ENCODE results near the gene PIK3C3. TPM values are rescaled to one million over a fixed set of nuclear protein-coding genes. Genes with fewer than 3 reads are reported as not detected.

PIK3C3 gene
- 10 to 100 TPM; 39.8 to 77.2 (median 65.6) TPM for polyA plus RNA-seq (ENCODE audit: insufficient read depth in 1 of 5, insufficient read length in 5 of 5, low replicate concordance in 1 of 5)
- long read RNA-seq, donor 1, full-length matches to known transcripts = 11 of 11 reads
- long read RNA-seq, donor 1, partial matches to known transcripts = 0 of 11 reads
- long read RNA-seq, donor 1, other reads (novel, unspliced or antisense) = 0 of 11 reads
- long read RNA-seq, donor 2, full-length matches to known transcripts = 7 of 7 reads
- long read RNA-seq, donor 2, partial matches to known transcripts = 0 of 7 reads
- long read RNA-seq, donor 2, other reads (novel, unspliced or antisense) = 0 of 7 reads
- long read RNA-seq, donor 3, full-length matches to known transcripts = 8 of 8 reads
- long read RNA-seq, donor 3, partial matches to known transcripts = 0 of 8 reads
- long read RNA-seq, donor 3, other reads (novel, unspliced or antisense) = 0 of 8 reads
- long read RNA-seq, donor 4, full-length matches to known transcripts = 9 of 14 reads
- long read RNA-seq, donor 4, partial matches to known transcripts = 5 of 14 reads
- long read RNA-seq, donor 4, other reads (novel, unspliced or antisense) = 0 of 14 reads
- long read RNA-seq, donor 5, full-length matches to known transcripts = 11 of 17 reads
- long read RNA-seq, donor 5, partial matches to known transcripts = 6 of 17 reads
- long read RNA-seq, donor 5, other reads (novel, unspliced or antisense) = 0 of 17 reads
- long read RNA-seq, donor 6, full-length matches to known transcripts = 8 of 20 reads
- long read RNA-seq, donor 6, partial matches to known transcripts = 12 of 20 reads
- long read RNA-seq, donor 6, other reads (novel, unspliced or antisense) = 0 of 20 reads
- long read RNA-seq, donor 7, full-length matches to known transcripts = 6 of 14 reads
- long read RNA-seq, donor 7, partial matches to known transcripts = 8 of 14 reads
- long read RNA-seq, donor 7, other reads (novel, unspliced or antisense) = 0 of 14 reads
- long read RNA-seq, donor 8, full-length matches to known transcripts = 5 of 5 reads
- long read RNA-seq, donor 8, partial matches to known transcripts = 0 of 5 reads
- long read RNA-seq, donor 8, other reads (novel, unspliced or antisense) = 0 of 5 reads

DNA sequence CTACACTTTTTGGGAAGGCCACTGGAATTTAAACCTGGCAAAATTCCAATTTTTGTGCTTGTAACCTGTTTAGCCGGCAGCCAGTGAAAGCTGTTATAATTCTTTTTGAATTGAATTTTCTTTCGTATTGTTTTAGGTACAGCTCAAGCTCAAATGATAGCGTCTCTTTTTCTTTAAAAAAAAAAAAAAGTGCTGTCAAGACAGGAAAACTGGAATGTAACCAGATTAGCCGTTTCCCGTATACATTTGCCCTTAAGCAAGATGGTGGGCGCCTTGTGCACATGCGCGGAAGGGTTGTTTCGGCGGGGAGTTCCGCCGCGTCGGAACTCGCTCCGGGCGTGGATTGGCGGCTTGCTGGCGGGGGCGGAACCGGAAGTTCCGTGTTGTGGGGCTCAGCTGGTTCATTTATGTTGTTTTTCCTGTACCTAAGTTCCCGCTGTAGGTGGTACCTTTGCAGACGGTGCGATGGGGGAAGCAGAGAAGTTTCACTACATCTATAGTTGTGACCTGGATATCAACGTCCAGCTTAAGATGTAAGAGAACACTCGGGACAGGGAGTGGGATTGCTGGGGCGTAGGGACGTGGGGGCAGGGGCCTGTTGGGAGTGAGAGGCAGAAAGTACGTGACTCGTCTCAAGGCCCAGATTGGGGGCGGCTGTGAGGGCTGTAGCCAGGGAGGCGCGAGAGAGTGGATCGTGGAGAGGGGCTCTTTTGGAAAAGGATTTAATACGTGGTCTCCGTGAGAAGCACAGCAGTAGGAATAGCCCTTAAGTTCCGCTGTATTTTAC lies at the start of gene PIK3C3:
TSS of gene PIK3C3 (plus strand) at position 408 of the 787 bp plus-strand sequence. CDS start at position 466, 58 bp downstream.
- DNase-seq = peak; percentile 96 to 97

DNA sequence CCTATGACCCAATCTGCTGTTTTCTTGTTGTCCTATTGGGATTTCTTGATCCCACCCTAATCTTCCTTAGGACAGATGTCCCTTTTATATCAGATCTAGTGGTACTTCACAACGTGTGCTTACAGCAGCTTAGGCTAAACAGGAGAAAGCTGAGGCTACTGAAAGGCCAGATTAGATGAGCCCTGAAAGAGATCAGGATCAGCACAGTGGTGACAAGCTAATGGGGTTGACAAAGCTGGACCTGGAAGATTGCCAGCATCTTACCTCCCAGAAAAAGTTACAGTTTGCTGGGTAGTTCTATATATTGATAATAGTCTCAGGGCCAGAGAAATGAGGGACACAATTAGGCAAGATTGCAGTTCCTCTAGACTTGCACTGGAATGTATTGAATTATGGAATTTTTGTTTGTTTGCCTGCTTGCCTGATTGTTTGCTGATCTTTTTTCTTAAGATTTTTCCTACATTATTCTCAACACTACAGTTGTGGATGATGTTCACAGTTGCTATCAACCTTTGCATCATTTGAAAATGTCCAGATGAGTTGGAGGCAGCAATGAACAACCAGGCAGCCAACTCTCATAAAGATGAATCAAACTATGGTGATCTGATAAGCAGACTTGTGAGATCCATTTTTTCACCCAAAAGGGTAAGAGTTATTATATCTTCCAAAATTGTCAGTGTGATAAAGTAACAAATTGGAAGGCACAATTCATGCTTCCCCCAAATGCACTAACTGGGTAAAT lies 49.1 kb upstream of the PIK3C3 start:
- no peak for DNase-seq

- DNase-seq = peak in 1 of 2 donors; percentile 23
These were observed 48.4 kb upstream of the PIK3C3 start for GRCh38 chr18:41906528-41907146.

GRCh38 chr18:41917181-41917580 lies 37.9 kb upstream of the PIK3C3 start:
- no peak for DNase-seq

- no peak for DNase-seq
These were observed 33.3 kb upstream of the PIK3C3 start for GRCh38 chr18:41921770-41922169.

DNA sequence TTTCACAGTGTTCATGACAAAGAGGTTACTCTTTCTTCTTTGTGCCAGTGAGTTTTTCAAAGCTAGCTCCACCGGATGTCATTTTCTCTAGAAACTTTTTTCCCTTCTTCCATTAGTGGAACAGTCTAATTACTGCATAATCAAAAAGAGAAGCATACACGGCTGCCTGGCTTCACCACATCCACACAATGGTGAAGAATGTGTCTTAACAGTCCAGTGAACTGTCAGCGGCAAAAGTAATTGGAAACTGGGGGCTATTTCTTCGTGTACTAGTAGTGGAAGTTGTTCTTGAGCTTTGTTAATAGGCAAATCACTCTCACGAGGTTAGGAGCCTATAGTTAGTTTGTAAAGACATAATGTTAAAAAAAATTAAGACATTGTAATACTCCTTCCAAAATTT lies 32.9 kb upstream of the PIK3C3 start:
- DNase-seq = peak in 1 of 2 donors; percentile 12

- DNase-seq = peak; percentile 71 to 80
These were observed 32.2 kb upstream of the PIK3C3 start for GRCh38 chr18:41922841-41923240.

GRCh38 chr18:41923446-41923845 lies 31.6 kb upstream of the PIK3C3 start:
- DNase-seq = peak; percentile 51 to 59

GRCh38 chr18:41928581-41928980 lies 26.5 kb upstream of the PIK3C3 start:
- no peak for DNase-seq

DNA sequence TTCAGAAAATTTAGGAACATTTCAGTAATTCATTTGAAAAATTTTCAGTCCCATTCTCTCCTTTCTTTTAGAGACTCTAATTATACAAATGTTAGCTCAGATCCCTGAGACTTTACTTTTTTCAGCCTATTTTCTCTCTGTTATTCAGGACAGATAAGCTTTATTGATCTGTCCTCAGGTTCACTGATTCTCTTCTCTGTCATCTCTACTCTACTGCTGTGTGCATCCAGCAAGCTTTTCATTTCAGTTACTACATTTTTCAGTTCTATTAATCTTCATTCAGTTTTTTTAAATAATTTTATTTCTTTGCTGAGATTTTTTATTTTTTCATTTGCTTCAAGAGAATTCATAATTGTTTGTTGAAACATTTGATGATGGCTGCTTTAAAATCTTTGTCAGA lies 22.1 kb upstream of the PIK3C3 start:
- DNase-seq = no peak

- DNase-seq = no peak
These were observed 21.3 kb upstream of the PIK3C3 start for GRCh38 chr18:41933778-41934177.

DNA sequence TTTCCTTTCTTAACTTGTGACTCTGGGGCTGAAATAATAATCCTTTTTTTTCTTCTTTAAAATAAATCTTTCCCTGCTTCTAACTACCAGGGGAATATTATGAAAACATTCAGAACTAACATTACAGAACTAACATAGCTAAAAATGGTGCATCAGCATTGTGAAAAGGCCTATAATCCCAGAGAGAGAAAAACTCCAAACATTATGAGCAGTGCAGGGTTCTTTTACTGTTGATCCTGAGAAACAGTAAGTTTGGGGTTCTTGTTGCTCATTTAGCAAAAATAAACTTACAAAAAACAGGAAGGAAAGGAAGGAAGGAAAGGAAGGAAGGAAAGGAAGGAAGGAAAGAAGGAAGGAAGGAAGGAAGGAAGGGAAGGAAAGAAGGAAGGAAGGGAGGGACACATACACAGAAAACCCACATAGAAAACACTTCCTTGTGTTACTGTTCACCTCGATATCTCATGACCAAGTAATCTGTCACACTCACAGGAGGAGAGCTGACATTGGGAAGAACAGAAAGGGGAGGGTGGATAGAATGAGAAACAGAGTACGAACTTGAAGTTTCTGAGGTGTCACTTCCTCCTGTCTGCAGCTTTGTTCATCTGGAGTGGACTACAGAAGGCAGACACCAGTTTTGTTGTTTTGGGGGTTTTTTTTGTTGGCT lies 18.4 kb upstream of the PIK3C3 start:
- no peak for DNase-seq

GRCh38 chr18:41938445-41938844 lies 16.6 kb upstream of the PIK3C3 start:
- no peak for DNase-seq

DNA sequence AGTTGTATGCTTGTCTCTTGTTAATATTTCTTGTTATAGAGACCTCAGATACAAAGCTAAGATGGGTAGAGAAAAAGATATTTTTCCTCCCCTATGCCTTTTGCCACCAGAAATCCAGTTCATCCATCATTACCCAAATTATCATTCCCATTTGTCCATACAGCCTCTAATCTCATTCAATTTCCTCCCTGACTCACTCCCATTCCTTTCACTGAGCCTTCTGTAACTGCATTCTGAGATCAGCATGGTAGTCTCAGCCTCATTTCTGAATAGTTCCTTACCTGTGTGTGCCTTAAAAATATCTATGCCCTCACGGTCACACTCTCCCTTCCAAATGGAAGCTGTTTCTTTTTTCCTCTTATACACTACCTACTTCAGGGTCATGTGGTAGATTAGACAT lies 15.7 kb upstream of the PIK3C3 start:
- no peak for DNase-seq

- no peak for DNase-seq
These were observed 14.4 kb upstream of the PIK3C3 start for GRCh38 chr18:41940506-41941215.

DNA sequence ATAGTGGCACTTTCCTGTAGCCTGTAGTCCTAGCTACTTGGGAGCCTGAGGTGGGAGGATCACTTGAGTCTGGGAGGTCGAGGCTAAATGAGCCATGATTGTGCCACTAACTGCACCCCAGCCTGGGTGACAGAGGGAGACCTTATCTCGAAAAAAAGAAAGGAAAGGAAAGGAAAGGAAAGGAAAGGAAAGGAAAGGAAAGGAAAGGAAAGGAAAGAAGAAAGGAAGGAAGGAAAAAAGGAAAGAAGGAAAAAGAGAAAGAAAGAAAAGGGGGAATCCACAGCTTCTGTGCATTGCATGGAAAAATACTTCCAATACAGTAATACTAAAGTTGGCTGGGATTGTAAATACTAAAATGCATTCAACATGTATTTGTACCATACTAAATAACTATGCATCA lies 12.8 kb upstream of the PIK3C3 start:
- DNase-seq = no peak

GRCh38 chr18:41948544-41949110 lies 6.4 kb upstream of the PIK3C3 start:
- no peak for DNase-seq

DNA sequence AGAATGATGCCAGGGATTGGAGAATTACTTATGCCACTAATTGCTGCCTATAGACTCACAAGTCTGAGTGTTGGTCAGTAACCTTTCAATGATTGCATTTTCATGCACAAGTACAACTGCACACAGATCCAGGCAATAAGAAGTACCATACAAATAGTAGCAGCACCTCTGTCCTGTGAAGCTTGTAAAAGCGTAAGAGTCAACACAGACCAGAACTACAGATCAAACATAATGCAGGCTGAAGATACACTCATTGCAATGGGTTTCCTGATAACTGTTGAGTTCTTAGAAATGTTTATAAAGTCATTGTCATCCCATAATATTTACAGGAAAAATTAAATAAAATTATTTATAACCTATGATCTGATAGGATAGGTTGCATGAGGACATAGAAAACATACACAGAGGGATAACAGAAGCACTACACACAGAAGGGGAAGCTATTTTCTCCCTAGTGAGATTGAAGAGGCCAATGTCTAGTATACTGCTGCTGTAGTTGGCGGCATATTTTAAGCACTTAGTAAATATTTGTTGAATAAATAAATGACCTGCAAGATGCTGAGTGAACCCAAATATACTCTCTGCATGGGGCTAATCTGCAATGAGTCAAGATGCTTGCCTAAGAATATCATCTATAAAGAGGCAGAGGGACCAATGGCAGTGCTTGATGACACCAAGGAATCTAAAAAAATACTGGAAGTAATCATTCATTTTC lies 5.7 kb upstream of the PIK3C3 start:
- DNase-seq = no peak
